ENCODE data around the gene CCDC188. TPM values are rescaled to one million over a fixed set of nuclear protein-coding genes. Genes with fewer than 3 reads are reported as not detected.

Gene CCDC188
- total and polyA plus RNA-seq, 9 of the 15 experiments (the other 6 are each of a cell fraction or from before 2014, with no cell fraction given), result not detected

DNA sequence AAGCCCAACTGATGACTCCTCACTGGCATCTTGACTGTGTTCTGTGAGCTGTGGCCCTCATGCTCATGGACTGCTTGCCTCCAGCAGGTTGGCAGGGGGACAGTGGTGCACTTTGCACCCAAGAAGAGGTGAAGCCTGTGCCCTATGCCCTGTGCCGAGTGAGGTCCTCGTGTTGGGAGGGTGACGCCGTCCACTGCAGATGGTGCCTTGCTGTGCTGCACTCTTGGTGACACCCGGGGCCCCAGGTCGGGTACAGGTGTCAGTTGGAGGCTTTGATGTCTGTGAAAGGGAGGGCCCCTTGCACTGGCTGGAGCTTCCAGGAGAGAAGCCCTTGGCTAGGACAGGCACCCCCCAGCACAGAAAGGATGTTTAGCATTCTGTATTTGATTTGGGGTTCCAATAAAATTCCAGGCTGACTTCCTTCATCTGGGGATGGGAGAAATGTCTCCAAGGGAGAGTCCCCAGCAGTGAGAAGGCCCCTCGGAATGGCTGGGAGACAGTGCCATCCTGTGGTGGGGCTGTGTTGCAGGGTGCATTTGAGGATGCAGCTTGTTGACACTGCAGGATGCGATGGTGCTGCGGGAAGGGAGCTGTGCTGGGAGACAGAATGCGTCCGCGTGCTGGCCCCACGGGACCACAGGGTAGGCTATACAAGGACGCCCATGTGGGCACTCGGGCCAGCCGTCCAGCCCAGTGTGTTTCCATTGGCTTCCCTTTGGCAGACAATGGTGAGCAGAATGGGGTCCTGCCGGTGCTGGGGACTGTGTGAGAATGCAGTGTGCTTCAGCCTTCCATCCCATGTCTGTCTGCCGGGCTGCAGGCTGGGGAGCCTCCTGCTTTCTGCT lies 21.7 kb downstream of the CCDC188 start (continued):
- TF ChIP-seq KLF16 (IDR thresholded peaks at IDR 0.05), result no peak; the same call in 1 of the 2 replicates
- TF ChIP-seq MEF2D (tag; conservative IDR thresholded peaks at IDR 0.05; ENCODE audit: low read depth), result no peak
- TF ChIP-seq ZNF551 (CRISPR knock-in tag; IDR thresholded peaks at IDR 0.05), result no peak
- peak in 2 of 3 experiments; percentile 12 to 37 for TF ChIP-seq YY1 (IDR thresholded peaks at IDR 0.05; ENCODE audit: borderline replicate concordance in 1 of 3, control insufficient read depth in 1 of 3, extremely low read depth in 1 of 3, insufficient read depth in 3 of 3, insufficient read length in 1 of 3, insufficient replicate concordance in 2 of 3, low read depth in 1 of 3, low read length in 2 of 3)
- TF ChIP-seq POLR2AphosphoS2 (IDR thresholded peaks at IDR 0.05; ENCODE audit: low read length), result peak; percentile 95
- TF ChIP-seq, protein P1, sequence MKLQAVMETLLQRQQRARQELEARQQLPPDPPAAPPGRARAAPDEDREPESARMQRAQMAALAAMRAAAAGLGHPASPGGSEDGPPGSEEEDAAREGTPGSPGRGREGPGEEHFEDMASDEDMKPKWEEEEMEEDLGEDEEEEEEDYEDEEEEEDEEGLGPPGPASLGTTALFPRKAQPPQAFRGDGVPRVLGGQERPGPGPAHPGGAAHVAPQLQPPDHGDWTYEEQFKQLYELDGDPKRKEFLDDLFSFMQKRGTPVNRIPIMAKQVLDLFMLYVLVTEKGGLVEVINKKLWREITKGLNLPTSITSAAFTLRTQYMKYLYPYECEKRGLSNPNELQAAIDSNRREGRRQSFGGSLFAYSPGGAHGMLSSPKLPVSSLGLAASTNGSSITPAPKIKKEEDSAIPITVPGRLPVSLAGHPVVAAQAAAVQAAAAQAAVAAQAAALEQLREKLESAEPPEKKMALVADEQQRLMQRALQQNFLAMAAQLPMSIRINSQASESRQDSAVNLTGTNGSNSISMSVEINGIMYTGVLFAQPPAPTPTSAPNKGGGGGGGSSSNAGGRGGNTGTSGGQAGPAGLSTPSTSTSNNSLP (IDR thresholded peaks at IDR 0.05; ENCODE audit: borderline replicate concordance, low read depth, low read length), result peak; percentile 53; the same call in 1 of the 2 replicates
- TF ChIP-seq RBBP5 (IDR thresholded peaks at IDR 0.05; ENCODE audit: borderline replicate concordance, insufficient read depth, low read length, poor library complexity, severe bottlenecking), result peak; percentile 63
- TF ChIP-seq, protein P2, sequence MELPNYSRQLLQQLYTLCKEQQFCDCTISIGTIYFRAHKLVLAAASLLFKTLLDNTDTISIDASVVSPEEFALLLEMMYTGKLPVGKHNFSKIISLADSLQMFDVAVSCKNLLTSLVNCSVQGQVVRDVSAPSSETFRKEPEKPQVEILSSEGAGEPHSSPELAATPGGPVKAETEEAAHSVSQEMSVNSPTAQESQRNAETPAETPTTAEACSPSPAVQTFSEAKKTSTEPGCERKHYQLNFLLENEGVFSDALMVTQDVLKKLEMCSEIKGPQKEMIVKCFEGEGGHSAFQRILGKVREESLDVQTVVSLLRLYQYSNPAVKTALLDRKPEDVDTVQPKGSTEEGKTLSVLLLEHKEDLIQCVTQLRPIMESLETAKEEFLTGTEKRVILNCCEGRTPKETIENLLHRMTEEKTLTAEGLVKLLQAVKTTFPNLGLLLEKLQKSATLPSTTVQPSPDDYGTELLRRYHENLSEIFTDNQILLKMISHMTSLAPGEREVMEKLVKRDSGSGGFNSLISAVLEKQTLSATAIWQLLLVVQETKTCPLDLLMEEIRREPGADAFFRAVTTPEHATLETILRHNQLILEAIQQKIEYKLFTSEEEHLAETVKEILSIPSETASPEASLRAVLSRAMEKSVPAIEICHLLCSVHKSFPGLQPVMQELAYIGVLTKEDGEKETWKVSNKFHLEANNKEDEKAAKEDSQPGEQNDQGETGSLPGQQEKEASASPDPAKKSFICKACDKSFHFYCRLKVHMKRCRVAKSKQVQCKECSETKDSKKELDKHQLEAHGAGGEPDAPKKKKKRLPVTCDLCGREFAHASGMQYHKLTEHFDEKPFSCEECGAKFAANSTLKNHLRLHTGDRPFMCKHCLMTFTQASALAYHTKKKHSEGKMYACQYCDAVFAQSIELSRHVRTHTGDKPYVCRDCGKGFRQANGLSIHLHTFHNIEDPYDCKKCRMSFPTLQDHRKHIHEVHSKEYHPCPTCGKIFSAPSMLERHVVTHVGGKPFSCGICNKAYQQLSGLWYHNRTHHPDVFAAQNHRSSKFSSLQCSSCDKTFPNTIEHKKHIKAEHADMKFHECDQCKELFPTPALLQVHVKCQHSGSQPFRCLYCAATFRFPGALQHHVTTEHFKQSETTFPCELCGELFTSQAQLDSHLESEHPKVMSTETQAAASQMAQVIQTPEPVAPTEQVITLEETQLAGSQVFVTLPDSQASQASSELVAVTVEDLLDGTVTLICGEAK (IDR thresholded peaks at IDR 0.05), result 0 out of 2 replicates have a peak, but pooled peaks have one; percentile 27
- TF ChIP-seq, protein P2 (CRISPR knock-in tag; IDR thresholded peaks at IDR 0.05), result peak; percentile 53; the same call in 1 of the 2 replicates
- TF ChIP-seq ZNF444 (CRISPR knock-in tag; IDR thresholded peaks at IDR 0.05), result 0 out of 2 replicates have a peak, but pooled peaks have one; percentile 42
- TF ChIP-seq CAMTA2 (CRISPR knock-in tag; conservative IDR thresholded peaks at IDR 0.05), result 0 out of 2 replicates have a peak, but pooled peaks have one; percentile 59
- peak; percentile 59 for TF ChIP-seq MAFK (IDR thresholded peaks at IDR 0.05; ENCODE audit: low read length)
- peak; percentile 24; the same call in 1 of the 2 replicates for TF ChIP-seq SOX6 (IDR thresholded peaks at IDR 0.05)
- TF ChIP-seq TCF7L2 (IDR thresholded peaks at IDR 0.05; ENCODE audit: low read depth, low read length), result 0 out of 2 replicates have a peak, but pooled peaks have one; percentile 54
- peak; percentile 47 for TF ChIP-seq SUPT5H (IDR thresholded peaks at IDR 0.05)
- TF ChIP-seq ZNF384 (IDR thresholded peaks at IDR 0.05; ENCODE audit: low read depth, low read length), result peak; percentile 63
- TF ChIP-seq NCOR1 (IDR thresholded peaks at IDR 0.05), result no peak
